ENCODE results near the gene ZNF597. TPM values are rescaled to one million over a fixed set of nuclear protein-coding genes. Genes with fewer than 3 reads are reported as not detected.

The ZNF597 gene
- total RNA-seq, 1 experiment from 2014 or later, result 3.2 TPM

DNA sequence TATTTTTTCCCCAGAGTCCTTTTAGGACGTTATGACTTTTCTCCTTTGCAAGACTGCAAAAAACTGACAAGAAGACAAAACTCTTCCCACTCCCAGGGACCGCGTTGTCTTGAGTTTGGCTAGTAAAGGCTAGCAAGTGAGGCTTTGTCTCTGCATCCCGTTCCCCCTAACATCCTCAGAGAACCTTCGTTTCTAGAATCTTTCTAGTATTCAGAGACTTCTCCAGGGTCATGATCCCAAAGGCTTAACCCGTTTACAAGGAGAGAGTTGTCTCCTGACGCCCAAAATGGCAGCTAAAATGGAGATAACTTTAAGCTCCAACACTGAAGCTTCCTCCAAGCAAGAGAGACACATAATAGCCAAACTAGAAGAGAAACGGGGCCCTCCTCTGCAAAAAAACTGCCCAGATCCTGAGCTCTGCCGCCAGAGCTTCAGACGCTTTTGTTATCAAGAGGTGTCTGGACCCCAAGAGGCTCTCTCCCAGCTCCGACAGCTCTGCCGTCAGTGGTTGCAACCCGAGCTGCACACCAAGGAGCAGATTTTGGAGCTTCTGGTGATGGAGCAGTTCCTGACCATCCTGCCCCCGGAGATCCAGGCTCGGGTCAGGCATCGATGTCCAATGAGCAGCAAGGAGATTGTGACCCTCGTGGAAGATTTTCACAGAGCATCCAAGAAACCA, 41.4 kb downstream of the ZNF597 start:
- ChIA-PET CTCF (interaction anchor here (1.5 kb wide), 1 partner anchor 135 kb away, joined by 4 read pairs; no protein-coding TSS in a partner anchor), RAD21 (ENCODE audit: low non-redundant PET in 1 of 2, low total read pairs in 2 of 2, uncharacterized antibody in 2 of 2, unreplicated experiment in 2 of 2) (no interaction called here)

More for the DNA sequence above, 41.4 kb downstream of the ZNF597 start:
- Histone ChIP-seq H3K9me3 (ENCODE audit: control insufficient read depth in 1 of 2, insufficient read depth in 1 of 2, low read depth in 1 of 2, low read length in 2 of 2) (peaks cover 3 to 5% of the 10 kb centered on the region in 2 experiments; a peak in 2 of 4 replicates), H3K27me3 (ENCODE audit: insufficient read depth, low read length) (no peaks in the 10 kb centered on the region), H3K27ac (ENCODE audit: low read depth, low read length) (peak overlapping the region; percentile 83), H3K4me3 (replicated peaks in 1 of 2; ENCODE audit: low read depth in 1 of 2, low read length in 2 of 2) (peak overlapping the region; percentile 92 to 96), H3K4me1 (ENCODE audit: control insufficient read depth in 1 of 2, insufficient read depth in 2 of 2, low read length in 2 of 2) (peaks cover 5 to 12% of the 10 kb centered on the region in 2 experiments; a peak in 3 of 4 replicates), H3K9ac (ENCODE audit: low read length) (peak overlapping the region; percentile 88), H3K79me2 (ENCODE audit: insufficient read depth, low read length) (peaks cover 45% of the 10 kb centered on the region), H3K36me3 (ENCODE audit: control insufficient read depth in 1 of 2, insufficient read depth in 2 of 2, low read length in 2 of 2) (peaks cover 9 to 43% of the 10 kb centered on the region in 2 experiments; a peak in 3 of 4 replicates), H3K4me2 (ENCODE audit: low read length) (peak overlapping the region; percentile 99), H3K9me2 (ENCODE audit: insufficient read depth) (no peaks in the 10 kb centered on the region), H4K20me1 (ENCODE audit: insufficient read depth) (no peaks in the 10 kb centered on the region), H2AFZ (ENCODE audit: low read depth, low read length, poor library complexity, severe bottlenecking) (peak overlapping the region; percentile 25)
- no peak for TF ChIP-seq EZH2 (IDR thresholded peaks at IDR 0.05)
- TF ChIP-seq CBX3 (IDR thresholded peaks at IDR 0.05; ENCODE audit: low read depth), result no peak
- TF ChIP-seq RAD21 (IDR thresholded peaks at IDR 0.05; ENCODE audit: low read depth), result no peak
- no peak for TF ChIP-seq JUND (IDR thresholded peaks at IDR 0.05)
- no peak for TF ChIP-seq ZFX (IDR thresholded peaks at IDR 0.05)
- TF ChIP-seq, protein P1, sequence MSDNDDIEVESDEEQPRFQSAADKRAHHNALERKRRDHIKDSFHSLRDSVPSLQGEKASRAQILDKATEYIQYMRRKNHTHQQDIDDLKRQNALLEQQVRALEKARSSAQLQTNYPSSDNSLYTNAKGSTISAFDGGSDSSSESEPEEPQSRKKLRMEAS (IDR thresholded peaks at IDR 0.05), result no peak
- no peak for TF ChIP-seq YY1 (IDR thresholded peaks at IDR 0.05; ENCODE audit: extremely low read depth, insufficient replicate concordance, low read depth, low read length)
- no peak for TF ChIP-seq POLR2A (IDR thresholded peaks at IDR 0.05; ENCODE audit: borderline replicate concordance, extremely low read depth, insufficient read depth, insufficient read length)
- no peak for TF ChIP-seq ZNF274 (IDR thresholded peaks at IDR 0.05; ENCODE audit: low read depth, low read length)
- TF ChIP-seq CEBPB (IDR thresholded peaks at IDR 0.05; ENCODE audit: low read depth), result no peak
- TF ChIP-seq TCF7L2 (IDR thresholded peaks at IDR 0.05; ENCODE audit: borderline replicate concordance, extremely low read depth, insufficient read depth, insufficient read length), result no peak
- no peak for TF ChIP-seq POLR2AphosphoS5 (IDR thresholded peaks at IDR 0.05; ENCODE audit: low read depth, low read length)
- TF ChIP-seq EZH2phosphoT487 (IDR thresholded peaks at IDR 0.05; ENCODE audit: borderline replicate concordance), result no peak
- TF ChIP-seq ELF1 (IDR thresholded peaks at IDR 0.05; ENCODE audit: borderline replicate concordance, low read depth), result no peak
- TF ChIP-seq EGR1 (IDR thresholded peaks at IDR 0.05; ENCODE audit: low read depth), result no peak
- TF ChIP-seq, protein P2, sequence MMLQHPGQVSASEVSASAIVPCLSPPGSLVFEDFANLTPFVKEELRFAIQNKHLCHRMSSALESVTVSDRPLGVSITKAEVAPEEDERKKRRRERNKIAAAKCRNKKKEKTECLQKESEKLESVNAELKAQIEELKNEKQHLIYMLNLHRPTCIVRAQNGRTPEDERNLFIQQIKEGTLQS (IDR thresholded peaks at IDR 0.05), result no peak
- TF ChIP-seq, protein P3, sequence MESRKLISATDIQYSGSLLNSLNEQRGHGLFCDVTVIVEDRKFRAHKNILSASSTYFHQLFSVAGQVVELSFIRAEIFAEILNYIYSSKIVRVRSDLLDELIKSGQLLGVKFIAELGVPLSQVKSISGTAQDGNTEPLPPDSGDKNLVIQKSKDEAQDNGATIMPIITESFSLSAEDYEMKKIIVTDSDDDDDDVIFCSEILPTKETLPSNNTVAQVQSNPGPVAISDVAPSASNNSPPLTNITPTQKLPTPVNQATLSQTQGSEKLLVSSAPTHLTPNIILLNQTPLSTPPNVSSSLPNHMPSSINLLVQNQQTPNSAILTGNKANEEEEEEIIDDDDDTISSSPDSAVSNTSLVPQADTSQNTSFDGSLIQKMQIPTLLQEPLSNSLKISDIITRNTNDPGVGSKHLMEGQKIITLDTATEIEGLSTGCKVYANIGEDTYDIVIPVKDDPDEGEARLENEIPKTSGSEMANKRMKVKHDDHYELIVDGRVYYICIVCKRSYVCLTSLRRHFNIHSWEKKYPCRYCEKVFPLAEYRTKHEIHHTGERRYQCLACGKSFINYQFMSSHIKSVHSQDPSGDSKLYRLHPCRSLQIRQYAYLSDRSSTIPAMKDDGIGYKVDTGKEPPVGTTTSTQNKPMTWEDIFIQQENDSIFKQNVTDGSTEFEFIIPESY (IDR thresholded peaks at IDR 0.05; ENCODE audit: extremely low read depth, insufficient replicate concordance, low read length), result no peak
- TF ChIP-seq, protein P4, sequence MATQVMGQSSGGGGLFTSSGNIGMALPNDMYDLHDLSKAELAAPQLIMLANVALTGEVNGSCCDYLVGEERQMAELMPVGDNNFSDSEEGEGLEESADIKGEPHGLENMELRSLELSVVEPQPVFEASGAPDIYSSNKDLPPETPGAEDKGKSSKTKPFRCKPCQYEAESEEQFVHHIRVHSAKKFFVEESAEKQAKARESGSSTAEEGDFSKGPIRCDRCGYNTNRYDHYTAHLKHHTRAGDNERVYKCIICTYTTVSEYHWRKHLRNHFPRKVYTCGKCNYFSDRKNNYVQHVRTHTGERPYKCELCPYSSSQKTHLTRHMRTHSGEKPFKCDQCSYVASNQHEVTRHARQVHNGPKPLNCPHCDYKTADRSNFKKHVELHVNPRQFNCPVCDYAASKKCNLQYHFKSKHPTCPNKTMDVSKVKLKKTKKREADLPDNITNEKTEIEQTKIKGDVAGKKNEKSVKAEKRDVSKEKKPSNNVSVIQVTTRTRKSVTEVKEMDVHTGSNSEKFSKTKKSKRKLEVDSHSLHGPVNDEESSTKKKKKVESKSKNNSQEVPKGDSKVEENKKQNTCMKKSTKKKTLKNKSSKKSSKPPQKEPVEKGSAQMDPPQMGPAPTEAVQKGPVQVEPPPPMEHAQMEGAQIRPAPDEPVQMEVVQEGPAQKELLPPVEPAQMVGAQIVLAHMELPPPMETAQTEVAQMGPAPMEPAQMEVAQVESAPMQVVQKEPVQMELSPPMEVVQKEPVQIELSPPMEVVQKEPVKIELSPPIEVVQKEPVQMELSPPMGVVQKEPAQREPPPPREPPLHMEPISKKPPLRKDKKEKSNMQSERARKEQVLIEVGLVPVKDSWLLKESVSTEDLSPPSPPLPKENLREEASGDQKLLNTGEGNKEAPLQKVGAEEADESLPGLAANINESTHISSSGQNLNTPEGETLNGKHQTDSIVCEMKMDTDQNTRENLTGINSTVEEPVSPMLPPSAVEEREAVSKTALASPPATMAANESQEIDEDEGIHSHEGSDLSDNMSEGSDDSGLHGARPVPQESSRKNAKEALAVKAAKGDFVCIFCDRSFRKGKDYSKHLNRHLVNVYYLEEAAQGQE (IDR thresholded peaks at IDR 0.05; ENCODE audit: low read depth), result no peak
- no peak for TF ChIP-seq SRF (IDR thresholded peaks at IDR 0.05; ENCODE audit: low read depth)
- no peak for TF ChIP-seq FOSL1 (IDR thresholded peaks at IDR 0.05; ENCODE audit: low read depth)
- DNase-seq (ENCODE audit: low read depth, low spot score) (no peak), ATAC-seq (no peak)
- intact Hi-C loops (cut with micrococcal nuclease), result loop anchor here (1.0 kb wide), 1 partner anchor 119 kb away; the partner anchor contains the start of gene ZNF263
- TSS peak; percentile 63 for BruUV-seq (replicated peaks)
- POLR2A ChIA-PET, result interaction anchor here (1.2 to 1.5 kb wide), 2 partner anchors 9 to 43 kb away, joined by 4 read pairs; no protein-coding TSS in a partner anchor
